Stimulated activated CD4-positive, alpha-beta T cell treated with anti-CD3 and anti-CD28 coated beads, Interleukin-12 subunit alpha, Interleukin-12 subunit beta, amount 100 ng/mL, for 48 hours (primary cell): Measurements from ENCODE around the gene VILL.

Source experiments
- DNase-seq, 3 donors: peaks; one replicate each; pipeline ENCODE4 v3.0.0-alpha.2; 2020; ENCODE audit warnings: low read depth in 2 of 3, low spot score in 1 of 3

VILL gene

DNA sequence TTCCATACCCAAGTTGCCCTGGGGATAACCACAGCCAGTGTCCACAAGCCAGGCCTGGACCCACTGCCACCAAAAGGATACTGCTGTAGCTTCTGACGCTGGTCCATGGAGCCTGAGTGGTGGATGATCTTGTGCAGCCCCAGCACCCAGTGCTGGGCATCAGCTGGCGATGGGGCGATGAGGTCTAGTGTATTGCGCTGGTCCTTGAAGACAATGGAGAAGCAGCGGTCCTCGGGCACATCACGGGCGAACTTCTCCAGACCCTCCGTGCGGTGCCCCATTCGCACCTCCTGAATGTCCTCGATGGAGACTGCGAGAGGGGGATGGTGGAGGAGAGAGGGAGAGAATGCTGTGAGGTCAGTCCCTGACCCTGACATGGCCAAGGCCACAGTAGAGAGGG, 25.8 kb downstream of the VILL start:
- DNase-seq: no peak

DNA sequence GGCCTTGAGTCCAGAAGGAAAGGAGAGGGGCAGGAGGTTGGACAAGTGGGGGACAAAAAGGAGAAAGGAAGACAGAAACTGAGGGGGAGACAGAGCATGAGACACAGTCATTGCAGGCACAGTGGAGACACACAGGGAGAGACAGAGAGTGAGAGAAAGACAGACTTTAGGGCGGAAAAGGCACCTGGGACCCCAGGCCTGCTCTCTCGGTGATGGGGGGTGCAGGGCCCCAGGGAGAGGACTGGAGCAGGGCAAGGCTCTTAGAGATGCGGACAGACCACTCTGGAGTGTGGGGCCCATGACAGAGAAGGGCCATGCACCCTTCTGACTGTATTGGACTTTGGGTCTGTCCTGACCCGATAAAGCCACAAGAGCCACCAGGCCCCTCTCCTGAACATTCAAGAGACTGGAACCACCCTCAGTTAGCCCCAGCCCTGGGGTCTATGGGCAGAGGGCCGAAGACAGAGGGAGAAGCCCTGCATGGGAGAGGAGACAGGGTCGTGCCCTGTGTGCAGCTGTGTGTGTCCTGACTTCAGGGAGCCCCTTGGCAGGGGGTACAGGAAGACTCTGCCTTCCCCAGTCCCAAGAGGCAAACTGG, 26.4 kb downstream of the VILL start:
- DNase-seq: no peak

DNA sequence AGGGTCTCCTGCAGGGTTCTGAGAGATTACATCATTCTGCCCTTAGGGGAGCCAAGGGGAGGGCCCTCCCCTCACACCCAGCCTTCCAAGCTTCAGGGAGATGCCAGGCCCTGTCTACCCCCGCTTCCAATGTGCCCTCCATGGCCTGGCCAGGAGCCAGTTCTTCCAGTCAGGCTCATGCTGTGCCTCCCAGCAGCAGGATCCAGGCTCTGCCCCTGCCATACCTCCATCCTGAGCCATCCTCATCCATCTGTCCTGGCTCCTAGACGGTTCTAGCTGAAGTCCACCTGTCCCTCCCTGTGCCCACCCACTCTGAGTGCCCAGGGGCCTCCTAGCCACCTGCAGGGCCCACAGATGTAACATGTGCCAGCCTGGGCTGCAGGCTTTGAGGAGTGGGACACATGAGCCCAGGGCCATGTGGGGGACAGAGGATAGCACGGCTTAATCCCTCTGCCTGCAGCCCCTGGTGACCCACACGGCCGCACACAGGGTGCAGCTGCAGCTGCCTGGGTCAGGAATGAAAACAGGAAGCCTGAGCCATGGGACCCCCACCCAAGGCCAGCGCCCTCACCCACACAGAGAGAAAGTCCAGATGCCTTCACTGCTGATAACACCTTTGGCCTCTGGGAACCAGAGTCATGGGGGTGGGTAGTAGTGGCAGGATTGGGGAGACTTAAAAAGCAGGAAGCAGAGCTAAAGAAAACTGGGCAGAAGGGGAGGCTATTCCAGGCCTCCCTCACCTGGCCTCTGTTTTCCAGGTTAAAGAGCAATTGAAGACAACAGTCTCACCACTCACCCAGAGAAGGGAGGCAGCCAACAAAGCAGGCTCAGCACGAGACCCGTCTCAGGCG, 27.1 kb downstream of the VILL start:
- no peak for DNase-seq

DNA sequence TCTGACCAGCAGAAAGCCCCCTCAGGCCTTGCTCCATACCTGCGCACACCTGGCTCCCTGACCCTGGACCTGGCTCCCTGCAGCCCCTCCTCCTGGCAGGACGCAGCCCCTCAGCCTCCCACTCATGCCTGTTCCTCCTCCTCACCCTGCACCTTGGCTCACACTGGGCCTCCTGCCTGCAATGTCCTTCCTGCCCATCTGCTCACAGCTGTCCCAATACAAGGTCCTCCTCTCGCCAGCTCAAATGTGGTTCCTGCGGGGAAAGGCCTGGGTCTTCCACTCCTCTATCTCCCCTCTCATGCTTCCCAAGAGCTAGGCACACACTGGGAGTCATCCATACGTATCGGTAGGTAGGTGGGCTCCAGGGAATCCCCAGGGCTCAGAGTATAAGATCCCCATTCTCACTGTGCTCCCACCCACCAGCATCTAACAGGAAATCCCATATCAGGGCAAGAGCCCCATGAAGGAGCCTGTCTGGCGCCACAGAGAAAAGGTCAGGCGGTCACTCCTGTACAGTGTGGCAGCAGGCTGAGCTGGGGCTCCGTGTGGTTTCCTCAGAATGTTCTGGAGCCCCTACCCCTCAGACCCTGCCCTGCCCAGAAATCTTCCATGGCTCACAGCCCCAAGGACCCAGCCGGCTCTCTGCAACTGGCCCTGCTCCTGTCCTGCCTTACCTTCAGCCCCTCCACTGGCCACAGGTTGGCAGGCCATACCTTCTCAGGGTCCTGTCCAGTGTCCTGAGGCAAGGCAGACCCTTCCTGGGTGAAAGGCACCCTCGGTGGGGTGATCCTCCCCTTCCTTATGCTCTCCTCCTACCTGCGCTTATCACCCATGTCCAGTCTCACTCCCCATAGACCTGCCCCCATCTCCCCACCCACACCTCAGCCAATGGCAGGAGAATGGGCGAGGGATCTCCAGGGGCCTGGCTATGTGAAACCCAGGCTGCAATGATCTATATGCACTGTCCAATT, 28.0 kb downstream of the VILL start:
- no peak for DNase-seq

DNA sequence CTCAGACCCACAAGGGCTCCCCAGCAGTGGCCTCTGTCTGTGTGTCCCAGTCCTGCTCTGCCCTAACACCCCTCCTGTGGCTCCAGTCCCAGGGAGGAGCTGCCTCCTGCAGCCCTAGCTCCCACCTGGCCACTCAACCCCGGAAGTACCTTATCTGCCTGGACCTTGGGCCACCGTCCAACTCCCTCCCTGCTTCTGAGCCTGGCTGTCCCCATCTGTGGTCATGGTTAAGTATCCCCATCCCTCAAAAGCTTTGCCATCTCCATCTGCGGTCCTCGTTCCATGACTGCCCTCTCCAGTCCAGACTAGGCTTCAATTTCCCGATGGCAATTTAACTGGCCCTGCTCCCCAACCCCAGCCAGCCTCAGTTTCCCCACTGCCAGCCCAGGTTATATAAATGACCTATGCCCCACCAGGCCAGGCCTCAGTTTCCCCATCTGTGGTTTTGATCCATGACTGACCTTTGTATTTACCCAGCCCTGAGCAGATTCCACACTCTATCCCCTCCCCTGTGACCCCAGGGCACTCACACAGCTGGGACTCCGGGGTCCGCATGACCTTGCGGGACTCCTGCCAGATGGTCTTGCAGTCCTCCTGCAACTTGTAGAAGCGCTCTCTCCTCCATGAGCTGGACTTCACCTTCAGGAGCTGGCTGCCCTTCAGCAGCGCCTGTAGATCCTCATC, 29.2 kb downstream of the VILL start:
- no peak for DNase-seq

DNA sequence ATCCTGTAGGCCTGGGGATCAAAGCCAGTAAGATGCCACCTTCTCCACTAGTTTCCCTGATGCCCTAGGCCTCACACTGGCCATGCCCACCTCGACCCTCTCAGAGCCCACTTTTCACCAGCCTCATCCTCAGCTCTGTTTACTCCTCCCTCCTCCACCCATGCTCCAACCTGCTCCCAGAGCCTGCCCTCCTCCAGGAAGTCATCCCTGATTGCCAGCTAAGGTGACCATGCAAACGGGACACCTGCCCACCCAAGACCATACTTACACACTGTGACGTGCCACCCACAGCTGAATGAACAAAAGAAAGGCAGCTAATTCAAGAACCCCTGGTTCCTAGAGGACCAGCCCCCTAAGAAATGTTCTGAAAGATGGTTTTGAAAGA, 29.7 kb downstream of the VILL start:
- DNase-seq: no peak

DNA sequence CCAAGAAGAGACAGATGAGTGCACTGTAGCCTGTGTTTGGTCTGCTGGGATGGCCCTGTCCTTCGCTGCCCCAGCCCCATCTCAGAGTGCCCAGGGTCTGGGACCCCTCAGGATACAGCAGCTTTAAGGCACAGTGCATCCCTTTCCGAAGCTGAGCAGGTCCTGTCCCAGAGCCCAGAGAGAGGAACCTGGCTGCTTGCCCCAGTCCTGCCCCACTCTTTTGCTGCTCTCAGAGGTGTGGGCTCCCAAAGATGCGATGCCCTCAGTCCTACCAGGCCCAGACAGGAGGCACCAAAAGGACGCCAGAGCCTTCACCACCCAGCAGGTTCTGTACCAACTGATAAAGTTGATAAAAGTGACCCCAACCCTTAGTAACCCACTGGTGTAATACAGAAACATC, 30.6 kb downstream of the VILL start:
- no peak for DNase-seq

DNA sequence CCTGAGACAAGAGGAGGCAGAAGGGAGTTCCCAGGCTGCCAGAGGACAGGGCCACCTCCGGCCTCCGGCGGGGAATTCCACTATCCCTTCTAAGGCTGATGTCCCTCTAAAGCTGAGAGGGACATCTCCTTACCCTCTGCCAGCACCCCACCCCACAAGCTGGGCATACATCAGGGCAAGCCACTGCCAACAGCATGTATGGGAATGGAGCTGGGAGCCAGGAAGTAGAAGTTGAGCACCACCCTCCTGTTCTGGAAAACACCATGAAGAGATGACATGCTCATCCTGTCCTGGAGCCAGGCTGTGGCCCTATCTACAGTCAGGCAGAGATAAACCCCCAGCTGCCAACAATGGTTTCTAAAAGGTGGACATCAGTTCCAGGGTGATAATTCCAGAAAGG, 31.7 kb downstream of the VILL start:
- no peak for DNase-seq

DNA sequence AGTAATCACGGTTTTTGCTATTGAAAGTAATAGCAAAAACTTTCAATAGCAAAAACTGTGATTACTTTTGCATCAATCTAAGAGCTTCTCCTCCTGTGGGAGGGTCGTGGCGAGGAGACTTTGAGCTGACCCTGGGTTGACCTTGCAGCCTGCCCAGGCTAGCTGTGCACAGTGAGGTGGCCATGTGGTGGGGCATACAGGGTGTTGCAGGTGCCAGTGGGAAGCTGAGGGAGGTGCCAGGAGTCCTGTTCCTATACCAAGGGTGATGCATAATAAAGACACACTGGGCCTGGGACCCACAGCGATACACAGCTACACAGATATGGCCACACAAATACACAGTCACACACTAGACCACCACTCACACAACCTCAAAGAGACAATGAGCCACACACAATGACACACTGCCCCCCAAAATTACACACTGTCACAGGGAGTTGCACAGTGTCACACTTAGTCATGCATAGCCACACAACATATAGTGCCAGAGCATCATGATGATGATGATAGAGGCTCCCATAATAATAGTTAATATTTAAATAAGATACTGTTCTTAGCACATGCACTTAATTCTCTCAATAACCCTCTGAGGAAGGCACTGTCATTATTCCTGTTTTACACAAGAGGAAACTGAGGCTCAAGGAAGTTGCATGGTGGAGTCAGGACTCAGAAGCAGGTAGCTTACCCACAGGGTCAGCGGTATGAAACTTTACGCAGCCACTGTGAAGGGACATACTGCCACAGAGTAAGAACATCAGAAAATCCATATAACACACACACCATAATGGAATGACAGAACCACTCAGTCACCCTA, 32.5 kb downstream of the VILL start:
- DNase-seq: no peak

DNA sequence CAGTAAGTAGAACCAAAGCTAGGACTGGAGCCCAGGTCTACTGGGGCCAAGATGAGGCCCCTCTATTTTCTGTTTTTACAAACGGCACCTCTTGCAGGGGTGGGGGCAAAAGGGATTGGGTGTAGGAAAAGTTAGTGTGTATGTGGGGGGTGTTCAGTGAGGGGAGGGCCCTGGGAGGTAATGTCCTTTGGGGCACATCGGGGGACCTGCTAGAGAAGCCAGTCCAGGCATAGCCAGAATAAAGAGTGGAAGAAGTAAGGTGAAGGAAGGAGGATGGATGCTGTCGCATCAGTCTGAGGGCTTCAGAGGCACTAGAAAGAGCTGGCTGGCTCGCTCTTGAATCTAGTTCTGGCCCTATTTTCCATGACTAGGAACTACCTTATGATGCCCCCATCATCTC, 36.3 kb downstream of the VILL start:
- DNase-seq: no peak

DNA sequence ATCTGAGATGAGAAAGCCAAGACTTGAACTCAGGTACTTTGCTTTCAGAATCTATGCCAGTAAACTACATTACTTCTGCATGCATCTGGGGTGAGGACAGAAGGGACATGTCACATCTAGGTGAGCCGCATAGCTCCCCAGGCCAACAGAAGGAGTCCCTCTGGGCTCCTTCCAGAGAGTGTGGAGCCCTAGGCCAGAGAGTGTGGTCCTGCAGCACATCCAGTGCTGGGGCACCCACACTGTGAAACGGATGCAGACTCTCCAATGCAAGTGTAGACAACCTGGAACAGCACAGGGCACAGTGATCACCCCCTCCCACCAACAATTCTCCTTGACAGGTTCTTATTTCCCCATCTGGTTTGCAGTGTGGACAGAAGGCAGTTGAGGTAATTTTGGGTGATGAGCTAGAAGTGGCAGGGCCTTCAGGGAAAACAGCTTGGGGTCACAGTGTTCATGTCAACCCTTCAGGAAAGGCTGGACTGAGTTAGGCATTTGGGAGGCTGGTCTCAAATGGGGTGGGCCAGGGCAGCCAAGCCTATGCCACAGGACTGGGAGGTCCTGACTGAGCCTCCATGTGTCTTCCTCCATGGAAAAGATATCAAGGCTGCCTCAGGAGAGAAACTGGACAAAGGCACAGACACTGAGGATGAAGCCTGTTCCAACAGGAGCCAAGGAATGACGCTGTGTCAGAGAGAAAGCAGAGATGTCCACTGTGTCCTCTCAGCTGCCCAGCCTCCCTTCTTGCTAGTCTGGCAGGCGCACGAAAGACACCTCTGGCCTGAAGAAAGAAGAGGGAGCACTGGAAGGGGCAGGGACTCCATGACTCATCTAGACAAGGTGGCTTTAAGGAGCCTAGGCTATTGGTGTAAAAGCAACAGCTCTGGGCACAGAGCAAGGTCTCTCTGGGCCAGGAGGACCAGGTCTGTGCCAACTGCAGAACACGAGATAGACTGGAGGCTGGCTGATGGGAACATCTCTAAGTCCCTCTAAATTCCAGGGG, 37.2 kb downstream of the VILL start:
- no peak for DNase-seq

DNA sequence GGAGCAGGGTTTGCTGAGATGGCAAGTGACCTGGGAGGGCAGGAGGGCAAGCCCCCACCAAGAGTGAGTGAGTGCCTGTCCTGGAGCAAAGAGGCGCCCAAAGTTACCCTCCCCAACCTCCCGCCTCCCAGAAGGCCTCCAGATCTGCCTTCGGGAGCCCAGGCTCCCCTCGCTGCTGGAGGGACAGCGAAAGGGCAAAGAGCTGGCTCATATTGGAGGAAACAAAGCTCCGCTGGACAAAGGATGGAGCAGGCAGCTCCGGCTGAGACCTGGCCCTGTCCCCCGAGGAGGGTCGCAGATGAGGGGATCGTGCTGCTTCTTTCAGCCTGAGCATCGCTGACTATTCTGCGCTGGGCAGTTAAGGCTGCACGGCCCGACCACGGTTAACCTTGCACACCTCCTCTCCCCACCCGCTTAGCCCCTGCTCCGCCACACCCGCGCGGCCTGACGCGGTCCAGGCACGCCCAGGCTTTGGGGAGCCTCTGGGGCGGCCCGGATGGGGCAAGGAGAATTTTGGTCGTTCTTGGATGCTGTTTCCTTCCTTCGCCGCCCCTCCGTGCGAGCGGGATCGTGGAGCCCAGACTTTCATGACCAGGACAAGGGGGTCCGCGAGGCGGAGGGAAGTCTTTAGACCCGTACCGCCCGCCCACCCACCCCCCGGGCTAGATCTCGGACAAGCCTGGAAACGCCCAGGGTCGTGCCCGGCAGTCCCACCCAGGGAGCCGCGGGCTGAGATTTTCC, 38.2 kb downstream of the VILL start:
- DNase-seq: no peak

DNA sequence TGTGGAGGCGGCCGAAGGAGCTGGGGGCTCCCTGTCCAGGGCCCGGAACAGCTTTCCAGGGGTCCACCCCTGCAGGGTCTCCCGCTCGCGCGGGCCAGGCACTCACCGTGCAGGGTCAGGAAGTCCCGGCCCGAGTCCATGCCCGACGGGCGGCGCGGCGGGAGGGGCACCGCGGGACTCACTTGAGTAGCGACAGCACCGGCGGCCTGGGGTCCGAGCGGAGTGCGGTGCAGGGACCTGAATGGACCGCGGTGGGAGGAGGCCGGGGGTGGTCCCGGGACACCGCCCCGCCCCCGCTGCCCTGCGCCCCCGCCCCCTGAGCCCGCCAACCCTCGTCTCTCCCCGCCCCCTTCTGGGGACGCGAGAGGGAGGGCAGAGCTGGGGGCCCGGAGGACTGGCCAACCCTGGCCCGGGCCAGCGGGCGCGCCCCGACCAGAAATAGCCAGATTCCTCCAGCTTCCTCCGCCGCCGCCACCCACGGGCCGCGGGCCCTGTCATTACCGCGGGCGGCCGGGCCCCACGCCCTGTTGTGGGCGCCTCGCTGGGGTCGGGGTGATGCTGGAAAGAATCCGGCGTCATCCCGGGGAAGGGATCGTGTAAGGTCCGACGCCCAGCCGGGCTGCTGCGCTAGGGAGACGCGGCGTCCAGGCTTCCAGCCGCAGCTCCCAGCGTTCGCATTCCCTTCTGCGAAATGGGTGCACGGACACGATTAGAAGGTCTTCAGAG, 39.0 kb downstream of the VILL start, which contains the start of gene PLCD1:
Gene PLCD1 (minus strand): TSS at position 243 of the 726 bp plus-strand sequence. CDS start 103 bp downstream, at position 140.
- no peak for DNase-seq

DNA sequence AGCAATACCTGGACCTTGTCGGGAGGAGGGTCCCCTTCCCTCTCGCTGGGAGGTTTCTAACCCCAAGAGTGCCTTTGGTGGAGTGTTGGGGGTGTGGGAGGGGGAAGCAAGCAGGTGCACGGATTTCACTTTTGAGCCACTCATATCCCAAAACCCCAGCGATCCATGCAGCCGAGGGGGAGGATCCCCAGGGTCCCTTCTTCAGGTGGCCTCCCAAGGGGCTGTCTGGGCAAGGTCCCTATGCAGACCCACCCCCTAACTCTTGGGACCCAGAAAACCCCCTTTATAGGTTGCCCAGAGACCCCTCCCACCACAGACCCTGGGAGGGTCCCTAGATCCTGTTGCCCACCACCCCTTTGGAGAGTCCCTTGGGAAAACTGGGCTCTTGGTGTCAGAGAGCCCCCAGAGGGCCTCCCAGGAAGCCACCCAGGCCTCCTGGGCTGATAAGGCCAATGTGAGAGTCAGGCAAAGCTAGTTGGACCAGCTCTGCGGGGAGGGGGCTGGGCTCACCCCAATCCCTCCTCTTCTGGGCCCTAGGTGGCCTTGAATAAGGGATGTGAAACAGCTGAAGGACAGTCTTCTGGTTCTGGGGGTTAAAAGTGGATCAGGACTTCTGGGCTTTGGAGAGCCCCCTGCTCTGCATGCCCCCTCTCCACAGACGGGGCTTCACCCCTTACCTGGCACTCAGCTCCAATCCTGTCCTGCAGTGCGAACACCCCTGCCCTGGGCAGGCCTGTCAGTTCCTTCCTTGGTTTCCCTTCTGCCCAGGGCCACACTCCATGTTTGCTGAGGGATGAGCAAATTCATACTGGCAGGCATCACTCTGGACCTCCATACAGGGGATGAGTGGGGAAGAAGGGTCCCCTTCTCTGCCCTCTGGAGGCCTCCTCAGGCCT, 39.8 kb downstream of the VILL start:
- no peak for DNase-seq

DNA sequence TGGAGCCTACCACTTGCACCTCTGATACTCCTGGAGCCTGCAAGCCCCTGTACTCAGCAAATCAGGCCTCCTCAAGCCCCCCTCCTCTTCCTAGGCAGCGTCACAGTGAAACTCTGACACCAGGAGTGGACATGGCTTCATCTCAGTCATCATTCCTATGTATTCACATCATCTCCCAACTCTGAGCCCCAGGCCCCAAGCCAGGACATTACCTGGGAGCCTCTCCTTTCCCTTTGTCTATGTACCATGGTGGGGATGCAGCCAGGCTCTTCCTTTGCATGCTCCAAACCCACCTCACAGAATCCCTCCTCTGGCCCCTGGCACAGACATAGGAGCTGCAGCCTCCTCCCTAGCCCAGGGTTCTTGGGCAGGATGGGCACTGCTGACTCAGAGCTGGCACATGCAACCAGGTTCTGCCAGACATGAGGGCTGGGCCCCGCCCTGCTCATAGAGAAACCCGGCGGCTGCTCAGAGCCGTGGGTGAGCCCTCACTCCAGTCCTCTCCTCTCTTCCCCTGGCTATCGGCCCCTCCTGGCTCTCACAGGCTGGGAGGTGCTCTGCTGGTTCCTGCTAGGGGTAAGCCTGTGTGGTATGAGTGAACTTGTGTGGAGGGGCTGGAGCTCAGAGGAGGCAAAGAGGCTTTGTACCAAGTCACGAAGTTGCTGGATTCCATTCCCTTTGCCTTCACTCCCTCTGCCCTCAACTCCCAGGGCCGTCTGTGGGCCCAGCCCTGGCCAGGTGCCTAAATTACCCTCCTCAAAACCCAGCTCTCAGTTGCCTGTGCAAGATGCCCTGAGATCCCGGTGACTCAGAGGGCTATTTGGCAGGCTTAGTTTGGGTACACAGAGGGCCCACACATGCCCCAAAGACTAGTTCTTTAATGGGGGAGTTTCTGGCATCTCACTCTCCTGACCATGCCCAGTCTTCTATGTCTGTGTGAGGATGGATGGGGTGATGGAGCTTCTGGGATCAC, 40.7 kb downstream of the VILL start:
- DNase-seq: peak in 2 of 3 donors; percentile 21 to 35
